ENCODE measurements around the gene PTPRJ. TPM values are rescaled to one million over a fixed set of nuclear protein-coding genes. Genes with fewer than 3 reads are reported as not detected.

PTPRJ gene
- total and polyA plus RNA-seq, 9 of the 15 experiments (the other 6 are each of a cell fraction or from before 2014, with no cell fraction given), result 0.56 to 10.7 (median 4.8) TPM

- TF ChIP-seq DMBX1 (CRISPR knock-in tag; IDR thresholded peaks at IDR 0.05; ENCODE audit: borderline replicate concordance), result peak; percentile 54; the same call in 1 of the 2 replicates
- TF ChIP-seq ARHGAP35 (IDR thresholded peaks at IDR 0.05; ENCODE audit: partially characterized antibody), result no peak
- TF ChIP-seq CBX5 (IDR thresholded peaks at IDR 0.05; ENCODE audit: borderline replicate concordance, low read depth), result no peak
- no peak for TF ChIP-seq ELF1 (tag; IDR thresholded peaks at IDR 0.05)
- TF ChIP-seq PHTF2 (CRISPR knock-in tag; IDR thresholded peaks at IDR 0.05), result no peak
- TF ChIP-seq TEAD1 (CRISPR knock-in tag; IDR thresholded peaks at IDR 0.05), result no peak
- TF ChIP-seq USF1 (CRISPR knock-in tag; IDR thresholded peaks at IDR 0.05), result no peak
- TF ChIP-seq ADNP (tag; IDR thresholded peaks at IDR 0.05), result peak; percentile 98
- no peak for TF ChIP-seq JUNB (CRISPR knock-in tag; conservative IDR thresholded peaks at IDR 0.05)
- TF ChIP-seq, protein P1, sequence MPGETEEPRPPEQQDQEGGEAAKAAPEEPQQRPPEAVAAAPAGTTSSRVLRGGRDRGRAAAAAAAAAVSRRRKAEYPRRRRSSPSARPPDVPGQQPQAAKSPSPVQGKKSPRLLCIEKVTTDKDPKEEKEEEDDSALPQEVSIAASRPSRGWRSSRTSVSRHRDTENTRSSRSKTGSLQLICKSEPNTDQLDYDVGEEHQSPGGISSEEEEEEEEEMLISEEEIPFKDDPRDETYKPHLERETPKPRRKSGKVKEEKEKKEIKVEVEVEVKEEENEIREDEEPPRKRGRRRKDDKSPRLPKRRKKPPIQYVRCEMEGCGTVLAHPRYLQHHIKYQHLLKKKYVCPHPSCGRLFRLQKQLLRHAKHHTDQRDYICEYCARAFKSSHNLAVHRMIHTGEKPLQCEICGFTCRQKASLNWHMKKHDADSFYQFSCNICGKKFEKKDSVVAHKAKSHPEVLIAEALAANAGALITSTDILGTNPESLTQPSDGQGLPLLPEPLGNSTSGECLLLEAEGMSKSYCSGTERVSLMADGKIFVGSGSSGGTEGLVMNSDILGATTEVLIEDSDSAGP (CRISPR knock-in tag; IDR thresholded peaks at IDR 0.05), result no peak
- TF ChIP-seq ZNF175 (CRISPR knock-in tag; IDR thresholded peaks at IDR 0.05; ENCODE audit: low read depth), result 0 out of 2 replicates have a peak, but pooled peaks have one; percentile 52
- no peak for TF ChIP-seq ZBTB49 (CRISPR knock-in tag; IDR thresholded peaks at IDR 0.05; ENCODE audit: borderline replicate concordance)
- 0 out of 2 replicates have a peak, but pooled peaks have one; percentile 16 for TF ChIP-seq ZNF3 (CRISPR knock-in tag; IDR thresholded peaks at IDR 0.05)
- TF ChIP-seq, protein P2, sequence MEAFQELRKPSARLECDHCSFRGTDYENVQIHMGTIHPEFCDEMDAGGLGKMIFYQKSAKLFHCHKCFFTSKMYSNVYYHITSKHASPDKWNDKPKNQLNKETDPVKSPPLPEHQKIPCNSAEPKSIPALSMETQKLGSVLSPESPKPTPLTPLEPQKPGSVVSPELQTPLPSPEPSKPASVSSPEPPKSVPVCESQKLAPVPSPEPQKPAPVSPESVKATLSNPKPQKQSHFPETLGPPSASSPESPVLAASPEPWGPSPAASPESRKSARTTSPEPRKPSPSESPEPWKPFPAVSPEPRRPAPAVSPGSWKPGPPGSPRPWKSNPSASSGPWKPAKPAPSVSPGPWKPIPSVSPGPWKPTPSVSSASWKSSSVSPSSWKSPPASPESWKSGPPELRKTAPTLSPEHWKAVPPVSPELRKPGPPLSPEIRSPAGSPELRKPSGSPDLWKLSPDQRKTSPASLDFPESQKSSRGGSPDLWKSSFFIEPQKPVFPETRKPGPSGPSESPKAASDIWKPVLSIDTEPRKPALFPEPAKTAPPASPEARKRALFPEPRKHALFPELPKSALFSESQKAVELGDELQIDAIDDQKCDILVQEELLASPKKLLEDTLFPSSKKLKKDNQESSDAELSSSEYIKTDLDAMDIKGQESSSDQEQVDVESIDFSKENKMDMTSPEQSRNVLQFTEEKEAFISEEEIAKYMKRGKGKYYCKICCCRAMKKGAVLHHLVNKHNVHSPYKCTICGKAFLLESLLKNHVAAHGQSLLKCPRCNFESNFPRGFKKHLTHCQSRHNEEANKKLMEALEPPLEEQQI (IDR thresholded peaks at IDR 0.05), result peak; percentile 95
- TF ChIP-seq YBX1 (IDR thresholded peaks at IDR 0.05), result no peak
- TF ChIP-seq CXXC5 (CRISPR knock-in tag; IDR thresholded peaks at IDR 0.05), result peak; percentile 67
- peak; percentile 46 for TF ChIP-seq NEUROD1 (IDR thresholded peaks at IDR 0.05; ENCODE audit: borderline replicate concordance, low read depth, low read length, partially characterized antibody)
- peak; percentile 66; the same call in 1 of the 2 replicates for TF ChIP-seq MEF2D (tag; conservative IDR thresholded peaks at IDR 0.05; ENCODE audit: low read depth)
These were observed 12.8 kb downstream of the PTPRJ start (continued) for GRCh38 chr11:47992959-47993820.

Data from K562 (cell line).